Measurements from ENCODE around the gene TTC39A. TPM values are rescaled to one million over a fixed set of nuclear protein-coding genes. Genes with fewer than 3 reads are reported as not detected.

The TTC39A gene
- total RNA-seq, 4 donors from 2014 or later = 0.40 to 9.6 (median 0.70) TPM

GRCh38 chr1:51299185-51299885 is 31.0 kb downstream of the TTC39A start:
- Histone ChIP-seq H3K27me3 (peaks cover 14% of the 10 kb centered on the region), H3K4me3 (no peak overlapping the region), H3K9me3 (no peaks in the 10 kb centered on the region), H3K27ac (no peak overlapping the region), H3K4me1 (peaks cover 0 to 17% (median 9%) of the 10 kb centered on the region in 3 donors), H3K36me3 (no peaks in the 10 kb centered on the region)
- TF ChIP-seq POLR2A (IDR thresholded peaks at IDR 0.05) (no peak), CTCF (IDR thresholded peaks at IDR 0.05) (no peak), POLR2AphosphoS5 (IDR thresholded peaks at IDR 0.05) (no peak), EP300 (IDR thresholded peaks at IDR 0.05) (no peak)
- no peak for ATAC-seq
- WGBS, 2 donors (ENCODE audit: low coverage in 1 of 2) = 100% methylated on average over 1 of the region's 11 CpGs; no CpG with 5 or more reads in 1 of the 2 donors

- Histone ChIP-seq H3K36me3 (no peaks in the 10 kb centered on the region), H3K9me3 (no peaks in the 10 kb centered on the region), H3K4me3 (no peak overlapping the region), H3K27me3 (peaks cover 14% of the 10 kb centered on the region), H3K27ac (no peak overlapping the region), H3K4me1 (peaks cover 0 to 17% (median 9%) of the 10 kb centered on the region in 3 donors)
- 86 to 100% methylated on average over 1 to 4 of the region's 4 CpGs for WGBS, 2 donors (ENCODE audit: low coverage in 1 of 2)
- ATAC-seq = no peak
- TF ChIP-seq POLR2AphosphoS5 (IDR thresholded peaks at IDR 0.05) (no peak), CTCF (IDR thresholded peaks at IDR 0.05) (no peak), EP300 (IDR thresholded peaks at IDR 0.05) (no peak), POLR2A (IDR thresholded peaks at IDR 0.05) (no peak)
Measured at GRCh38 chr1:51298322-51298705, 32.0 kb downstream of the TTC39A start.

GRCh38 chr1:51297401-51298321 is 32.7 kb downstream of the TTC39A start:
- no peaks in the 10 kb centered on the region for H3K36me3 ChIP-seq
- TF ChIP-seq CTCF (IDR thresholded peaks at IDR 0.05) = no peak
- no peak for TF ChIP-seq POLR2A (IDR thresholded peaks at IDR 0.05)
- TF ChIP-seq POLR2AphosphoS5 (IDR thresholded peaks at IDR 0.05) = no peak
- TF ChIP-seq EP300 (IDR thresholded peaks at IDR 0.05) = no peak
- peaks cover 14% of the 10 kb centered on the region for H3K27me3 ChIP-seq
- peaks cover 0 to 17% (median 9%) of the 10 kb centered on the region in 3 donors for H3K4me1 ChIP-seq
- H3K27ac ChIP-seq = peak overlapping the region in 1 of 4 donors; percentile 55
- 80 to 83% methylated on average over 13 to 15 of the region's 25 CpGs for WGBS, 2 donors (ENCODE audit: low coverage in 1 of 2)
- no peak for ATAC-seq
- H3K9me3 ChIP-seq = no peaks in the 10 kb centered on the region
- peak overlapping the region in 1 of 2 donors; percentile 53 for H3K4me3 ChIP-seq

GRCh38 chr1:51296383-51297357 is 33.7 kb downstream of the TTC39A start:
- H3K27ac ChIP-seq = peak overlapping the region in 1 of 4 donors; percentile 55
- peaks cover 0 to 17% (median 9%) of the 10 kb centered on the region in 3 donors for H3K4me1 ChIP-seq
- TF ChIP-seq POLR2AphosphoS5 (IDR thresholded peaks at IDR 0.05) (no peak), POLR2A (IDR thresholded peaks at IDR 0.05) (no peak), CTCF (IDR thresholded peaks at IDR 0.05) (peak in 3 of 4 experiments; percentile 83 to 97 (median 87))
- H3K9me3 ChIP-seq = no peaks in the 10 kb centered on the region
- peak; percentile 81 for ATAC-seq
- peaks cover 6% of the 10 kb centered on the region for H3K27me3 ChIP-seq
- 23% methylated on average over 13 of the region's 33 CpGs; no CpG with 5 or more reads in 1 of the 2 donors for WGBS, 2 donors (ENCODE audit: low coverage in 1 of 2)
- H3K4me3 ChIP-seq = peak overlapping the region; percentile 33 to 53
- H3K36me3 ChIP-seq = no peaks in the 10 kb centered on the region

All from gastroesophageal sphincter (tissue), 4 donors.